Fibroblast of mammary gland (primary cell): ENCODE data around the gene SYNE1.

ENCODE experiments used
- DNase-seq: peaks from one replicate; pipeline ENCODE4 v3.0.0-alpha.2; 2010; ENCODE audit warnings: low read depth
- H3K4me3 ChIP-seq: 2 replicates; pipeline ENCODE4 v1.5.1; 2011; ENCODE audit warnings: low read depth, mild to moderate bottlenecking, low read length, moderate library complexity; ENCODE audit not compliant: control insufficient read depth
- TF ChIP-seq, protein P1 (sequence below): conservative IDR thresholded peaks from 2 replicates; pipeline ENCODE4 v1.5.1; 2011; ENCODE audit warnings: low read depth, low read length, inconsistent platforms; ENCODE audit not compliant: control insufficient read depth, insufficient read depth

Gene SYNE1

DNA sequence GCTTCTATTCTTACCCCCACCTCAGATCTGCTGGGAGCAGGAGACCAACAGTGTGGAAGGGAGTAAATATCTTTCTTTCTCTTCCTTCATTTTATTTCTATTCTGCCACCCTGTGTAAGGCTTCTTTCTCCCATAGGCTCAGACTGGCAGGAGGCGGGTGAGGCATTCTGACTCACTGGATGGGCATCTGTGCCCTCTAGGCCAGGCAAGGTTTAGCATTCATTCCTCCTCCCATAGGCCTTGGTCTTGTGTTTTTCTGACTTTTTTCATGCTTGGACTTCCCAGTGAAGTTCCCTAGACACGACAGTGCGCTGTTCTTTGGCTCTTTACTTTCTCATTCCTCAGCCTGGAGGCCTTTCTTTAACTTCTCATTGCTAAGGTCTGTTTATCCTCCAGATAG, 235.2 kb downstream of the SYNE1 start:
- DNase-seq: no peak

DNA sequence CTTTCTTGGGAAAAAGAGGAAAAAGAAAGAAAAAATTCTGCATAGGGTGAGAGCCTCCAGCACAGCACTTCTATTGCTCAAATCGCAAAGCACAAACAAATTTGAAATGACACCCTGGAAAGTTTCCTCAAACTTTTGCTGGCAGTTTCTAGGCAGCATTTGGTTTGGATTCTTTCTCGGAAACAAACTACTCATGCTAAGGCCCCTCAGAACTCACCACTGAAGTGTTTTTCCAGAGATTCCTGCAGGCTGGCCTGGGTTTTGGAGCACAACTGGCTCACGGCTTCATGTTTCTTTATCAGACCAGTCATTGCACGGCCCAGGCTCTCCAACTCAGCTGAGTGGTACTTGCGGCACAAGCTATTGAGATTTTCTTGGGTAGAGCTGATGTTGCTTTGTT, 237.8 kb downstream of the SYNE1 start:
- TF ChIP-seq, protein P1, sequence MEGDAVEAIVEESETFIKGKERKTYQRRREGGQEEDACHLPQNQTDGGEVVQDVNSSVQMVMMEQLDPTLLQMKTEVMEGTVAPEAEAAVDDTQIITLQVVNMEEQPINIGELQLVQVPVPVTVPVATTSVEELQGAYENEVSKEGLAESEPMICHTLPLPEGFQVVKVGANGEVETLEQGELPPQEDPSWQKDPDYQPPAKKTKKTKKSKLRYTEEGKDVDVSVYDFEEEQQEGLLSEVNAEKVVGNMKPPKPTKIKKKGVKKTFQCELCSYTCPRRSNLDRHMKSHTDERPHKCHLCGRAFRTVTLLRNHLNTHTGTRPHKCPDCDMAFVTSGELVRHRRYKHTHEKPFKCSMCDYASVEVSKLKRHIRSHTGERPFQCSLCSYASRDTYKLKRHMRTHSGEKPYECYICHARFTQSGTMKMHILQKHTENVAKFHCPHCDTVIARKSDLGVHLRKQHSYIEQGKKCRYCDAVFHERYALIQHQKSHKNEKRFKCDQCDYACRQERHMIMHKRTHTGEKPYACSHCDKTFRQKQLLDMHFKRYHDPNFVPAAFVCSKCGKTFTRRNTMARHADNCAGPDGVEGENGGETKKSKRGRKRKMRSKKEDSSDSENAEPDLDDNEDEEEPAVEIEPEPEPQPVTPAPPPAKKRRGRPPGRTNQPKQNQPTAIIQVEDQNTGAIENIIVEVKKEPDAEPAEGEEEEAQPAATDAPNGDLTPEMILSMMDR: no peak
- no peak for DNase-seq

More for the DNA sequence above, 235.2 kb downstream of the SYNE1 start:
- no peak overlapping the region for H3K4me3 ChIP-seq
- TF ChIP-seq, protein P1: no peak

DNA sequence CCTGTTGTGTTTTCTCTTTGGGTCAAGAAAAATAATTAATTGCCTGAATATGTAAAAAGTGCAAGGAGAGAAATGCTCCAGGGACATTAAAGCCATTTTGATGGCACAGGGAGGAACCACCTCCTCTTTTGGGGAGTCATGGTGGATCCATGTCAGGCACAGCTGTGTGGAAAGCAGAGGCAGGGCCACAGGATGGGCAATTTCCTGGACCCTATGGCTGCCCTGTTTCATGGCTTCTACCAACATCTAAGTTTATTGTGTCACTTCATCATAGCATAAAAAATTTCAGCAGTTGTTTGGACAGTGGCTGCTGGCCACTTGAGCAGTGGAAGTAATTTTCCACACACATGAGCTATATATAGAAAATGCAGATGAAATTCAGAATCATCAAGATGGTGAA, 238.2 kb downstream of the SYNE1 start:
- no peak for DNase-seq
- TF ChIP-seq, protein P1: no peak
- H3K4me3 ChIP-seq: no peak overlapping the region

More for the DNA sequence above, 237.8 kb downstream of the SYNE1 start:
- no peak overlapping the region for H3K4me3 ChIP-seq

DNA sequence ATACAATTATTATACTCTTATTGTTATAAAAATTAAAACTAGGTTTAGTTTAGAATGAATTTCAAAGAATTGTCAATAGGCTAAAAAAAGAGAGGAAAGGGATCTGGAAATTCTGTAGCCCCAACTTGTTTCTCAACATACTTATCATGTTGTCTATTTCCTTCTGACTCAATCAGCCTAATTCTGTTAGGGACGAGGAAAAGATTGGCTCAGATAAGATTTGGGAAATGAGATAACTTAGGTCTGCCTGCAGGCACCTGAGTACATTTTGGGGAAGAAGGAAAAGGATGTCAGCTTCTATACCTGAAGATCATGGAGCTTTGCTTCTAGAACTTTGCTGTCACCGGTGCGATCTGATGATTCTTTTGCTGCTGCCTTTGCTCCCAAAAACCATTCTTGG, 238.8 kb downstream of the SYNE1 start:
- no peak for DNase-seq
- TF ChIP-seq, protein P1: no peak
- H3K4me3 ChIP-seq: no peak overlapping the region

DNA sequence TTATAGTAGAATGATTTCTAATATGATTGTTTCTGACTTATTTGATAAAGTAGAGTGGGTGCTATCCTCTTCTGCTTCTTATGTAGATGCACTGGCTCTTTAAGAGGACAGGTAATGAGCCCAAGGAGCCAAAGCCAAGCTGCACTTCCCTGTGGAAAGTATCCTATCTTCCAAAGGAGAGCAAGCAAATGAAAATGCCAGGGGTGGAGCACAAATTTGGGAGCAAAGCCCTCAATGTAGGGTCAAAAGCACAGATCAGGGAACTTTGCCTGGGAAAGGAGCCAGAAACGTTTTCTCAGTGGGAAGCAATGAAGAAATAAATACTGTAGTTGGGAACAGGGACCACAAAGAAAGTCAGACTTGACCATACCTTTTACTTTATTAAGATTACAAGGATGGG, 242.9 kb downstream of the SYNE1 start:
- TF ChIP-seq, protein P1: no peak
- no peak for DNase-seq
- H3K4me3 ChIP-seq: no peak overlapping the region

DNA sequence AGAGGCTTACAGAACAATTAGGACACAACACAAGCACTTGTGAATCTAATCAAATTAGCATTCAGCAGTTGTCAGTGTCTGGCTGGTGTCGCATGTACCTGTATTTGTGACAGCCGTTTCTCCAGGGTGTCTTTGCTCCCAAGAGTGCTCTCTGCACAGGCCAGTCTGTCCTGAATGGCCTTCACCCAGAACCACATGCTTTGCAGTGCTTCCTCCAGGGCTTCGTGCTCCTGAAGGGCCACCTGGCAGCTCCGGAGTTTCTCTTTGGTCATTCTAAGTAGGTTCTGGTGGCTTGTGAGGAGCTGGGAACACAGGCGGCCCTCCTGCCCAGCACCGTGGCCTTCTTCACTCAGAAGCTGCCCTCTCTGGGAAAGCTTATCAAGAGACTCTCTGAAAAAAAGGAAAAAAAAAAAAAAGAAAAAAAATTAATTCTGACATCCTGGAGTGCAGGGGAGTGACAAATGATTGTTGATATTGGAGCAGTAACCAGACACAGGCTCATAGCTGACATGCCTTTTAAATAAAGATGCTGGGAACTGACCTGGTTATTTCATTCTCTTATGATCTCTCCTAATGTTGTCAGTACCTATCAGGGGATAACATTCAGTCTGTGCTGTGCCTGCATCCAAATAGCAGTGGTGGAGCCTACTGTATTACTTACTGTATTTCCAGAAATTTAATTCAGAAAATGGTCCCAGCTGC, 245.8 kb downstream of the SYNE1 start:
- no peak for DNase-seq
- H3K4me3 ChIP-seq: no peak overlapping the region
- TF ChIP-seq, protein P1: no peak
